H1 (cell line): ENCODE results near the gene NPFFR1. TPM values are rescaled to one million over a fixed set of nuclear protein-coding genes. Genes with fewer than 3 reads are reported as not detected.

Experiments used
- ATF2 ChIP-seq: IDR thresholded peaks from 2 replicates; pipeline ENCODE4 v1.6.1; 2012; ENCODE audit warnings: low read length, inconsistent platforms
- ATF3 ChIP-seq: IDR thresholded peaks from 2 replicates; pipeline ENCODE4 v1.6.1; 2011; ENCODE audit warnings: low read depth, mild to moderate bottlenecking, low read length; ENCODE audit not compliant: insufficient read depth
- CBX5 ChIP-seq: fragments of 300-800, 300-1000 bp; sonication (generic); IDR thresholded peaks from 2 replicates; pipeline ENCODE4 v1.7.1; 2016; ENCODE audit warnings: antibody characterized with exemption, low read length, low read depth
- CBX8 ChIP-seq: fragments of 300-800, 300-1000 bp; sonication (generic); IDR thresholded peaks from 2 replicates; pipeline ENCODE4 v1.7.1; 2016; ENCODE audit warnings: low read depth, low read length, borderline replicate concordance
- CHD2 ChIP-seq: IDR thresholded peaks from 2 replicates; pipeline ENCODE4 v1.6.1; 2012; ENCODE audit warnings: low read length, improper control_type of control experiment
- E2F6 ChIP-seq: IDR thresholded peaks from 2 replicates; pipeline ENCODE4 v1.6.1; 2012; ENCODE audit warnings: inconsistent platforms
- EP300 ChIP-seq, 2 experiments: IDR thresholded peaks; 1 replicate in 1 of 2; 2 replicates in 1 of 2; pipeline ENCODE4 v1.6.1; 2011 to 2012; ENCODE audit warnings: low read depth in 2 of 2, low read length in 2 of 2, mild to moderate bottlenecking in 2 of 2, borderline replicate concordance in 1 of 2, inconsistent platforms in 1 of 2, moderate library complexity in 1 of 2
- JUND ChIP-seq: IDR thresholded peaks from 2 replicates; pipeline ENCODE4 v1.6.1; 2011; ENCODE audit warnings: mild to moderate bottlenecking, improper control_type of control experiment, low read length
- KDM4A ChIP-seq: IDR thresholded peaks from one replicate; pipeline ENCODE4 v1.7.1; 2012; ENCODE audit warnings: low read depth, mild to moderate bottlenecking, moderate library complexity, low read length, inconsistent platforms; ENCODE audit not compliant: severe bottlenecking
- NRF1 ChIP-seq: IDR thresholded peaks from 2 replicates; pipeline ENCODE4 v1.6.1; 2011; ENCODE audit warnings: mild to moderate bottlenecking, low read depth, low read length, improper control_type of control experiment
- POLR2A ChIP-seq, 2 experiments: IDR thresholded peaks; 1 replicate in 1 of 2; 2 replicates in 1 of 2; pipeline ENCODE4 v1.6.1; 2011; ENCODE audit warnings: low read depth in 2 of 2, low read length in 2 of 2, mild to moderate bottlenecking in 2 of 2; ENCODE audit errors: control extremely low read depth in 1 of 2
- POLR2AphosphoS5 ChIP-seq: IDR thresholded peaks from 2 replicates; pipeline ENCODE4 v1.6.1; 2011; ENCODE audit warnings: low read depth, low read length
- POU5F1 ChIP-seq: IDR thresholded peaks from 2 replicates; pipeline ENCODE4 v1.6.1; 2011; ENCODE audit warnings: low read depth, mild to moderate bottlenecking, low read length, moderate library complexity
- RBBP5 ChIP-seq: IDR thresholded peaks from 2 replicates; pipeline ENCODE4 v1.7.1; 2012; ENCODE audit warnings: low read depth, mild to moderate bottlenecking, inconsistent platforms, low read length, moderate library complexity, borderline replicate concordance
- SAP30 ChIP-seq: fragments of 300-600 bp; sonication (generic); IDR thresholded peaks from 2 replicates; pipeline ENCODE4 v1.7.1; 2012; ENCODE audit warnings: low read length, moderate library complexity, mild to moderate bottlenecking, inconsistent platforms; ENCODE audit not compliant: insufficient read depth, insufficient replicate concordance
- SIN3A ChIP-seq, 2 experiments: IDR thresholded peaks in 1 of 2; conservative IDR thresholded peaks in 1 of 2; 2 replicates each; pipeline ENCODE4 v1.6.1; 2011 to 2012; ENCODE audit warnings: low read length in 2 of 2, improper control_type of control experiment in 1 of 2, low read depth in 1 of 2, mild to moderate bottlenecking in 1 of 2
- SIX5 ChIP-seq: IDR thresholded peaks from 2 replicates; pipeline ENCODE4 v1.6.1; 2011; ENCODE audit warnings: mild to moderate bottlenecking, low read depth, low read length
- SP1 ChIP-seq: IDR thresholded peaks from 2 replicates; pipeline ENCODE4 v1.6.1; 2011; ENCODE audit warnings: low read depth, low read length
- SRF ChIP-seq: IDR thresholded peaks from 2 replicates; pipeline ENCODE4 v1.6.1; 2011; ENCODE audit warnings: mild to moderate bottlenecking, low read depth, low read length, moderate library complexity
- SUZ12 ChIP-seq: fragments of 200-600 bp; sonication (generic); IDR thresholded peaks from 2 replicates; pipeline ENCODE4 v1.6.1; 2012; ENCODE audit warnings: mild to moderate bottlenecking, inconsistent platforms, low read length, moderate library complexity, mixed read lengths
- TEAD4 ChIP-seq: IDR thresholded peaks from 2 replicates; pipeline ENCODE4 v1.6.1; 2012; ENCODE audit warnings: low read depth, low read length, inconsistent platforms, mixed read lengths
- polyA plus RNA-seq, 7 experiments: library from polyadenylated mRNA; depleted of rRNA in 3 of 7; stranded (reverse) in 5 of 7; unstranded in 2 of 7; fragments of >200 nt in 5 of 7; fragments of 200-250 nt in 2 of 7; gene quantifications; 1 replicate in 5 of 7; 2 replicates in 1 of 7; 4 replicates in 1 of 7; pipeline versions ENCODE4 v1.2.1 to v1.2.3, GENCODE V29; 2011 to 2013; ENCODE audit warnings: missing spikeins in 2 of 7, mixed read lengths in 2 of 7
- total RNA-seq: library from RNA; stranded (reverse); fragmentation: NEBNext Ultra II Directional; extraction: Animal tissue kit (Norgen Biotek cat#: 25700); gene quantifications from 2 replicates; pipeline ENCODE4 v1.2.1, GENCODE V29; 2021

Gene NPFFR1
- total and polyA plus RNA-seq, 2 of the 8 experiments (the other 6 are each of a cell fraction or from before 2014, with no cell fraction given), result 0.02 to 0.06 TPM

- TF ChIP-seq E2F6 (peak; percentile 69), KDM4A (peak; percentile 68), RBBP5 (no peak), CBX8 (no peak), ATF2 (no peak), SIX5 (no peak), POU5F1 (no peak), SAP30 (peak; percentile 76), NRF1 (peak; percentile 91), CHD2 (no peak), POLR2AphosphoS5 (peak; percentile 63; the same call in 1 of the 2 replicates), SRF (no peak), SIN3A (conservative IDR thresholded peaks at IDR 0.05 in 1 of 2, IDR thresholded peaks at IDR 0.05 in 1 of 2; ENCODE audit: low read depth in 1 of 2, low read length in 2 of 2) (peak; percentile 44 to 90; a peak in 2 of 4 replicates), JUND (no peak), SP1 (no peak), CBX5 (no peak), SUZ12 (0 out of 2 replicates have a peak, but pooled peaks have one; percentile 1), ATF3 (0 out of 2 replicates have a peak, but pooled peaks have one; percentile 11), EP300 (IDR thresholded peaks at IDR 0.05; ENCODE audit: borderline replicate concordance in 1 of 2, low read depth in 2 of 2, low read length in 2 of 2) (no peak), TEAD4 (no peak), POLR2A (IDR thresholded peaks at IDR 0.05; ENCODE audit: control extremely low read depth in 1 of 2, low read depth in 2 of 2, low read length in 2 of 2) (peak; percentile 58 to 80)
These were observed 50.5 kb downstream of the NPFFR1 start, which contains the start of gene PPA1 (continued) for GRCh38 chr10:70233109-70233938.
